HS-5 (cell line): ENCODE data around the gene UPF1.

Experiments
- DNase-seq: peaks from one replicate; pipeline ENCODE4 v3.0.0-alpha.2; 2012; ENCODE audit warnings: low read depth

Gene UPF1

GRCh38 chr19:18840288-18841267, 8.8 kb downstream of the UPF1 start:
- DNase-seq = no peak

- DNase-seq = no peak
Measured at GRCh38 chr19:18841400-18841799, 9.6 kb downstream of the UPF1 start.

DNA sequence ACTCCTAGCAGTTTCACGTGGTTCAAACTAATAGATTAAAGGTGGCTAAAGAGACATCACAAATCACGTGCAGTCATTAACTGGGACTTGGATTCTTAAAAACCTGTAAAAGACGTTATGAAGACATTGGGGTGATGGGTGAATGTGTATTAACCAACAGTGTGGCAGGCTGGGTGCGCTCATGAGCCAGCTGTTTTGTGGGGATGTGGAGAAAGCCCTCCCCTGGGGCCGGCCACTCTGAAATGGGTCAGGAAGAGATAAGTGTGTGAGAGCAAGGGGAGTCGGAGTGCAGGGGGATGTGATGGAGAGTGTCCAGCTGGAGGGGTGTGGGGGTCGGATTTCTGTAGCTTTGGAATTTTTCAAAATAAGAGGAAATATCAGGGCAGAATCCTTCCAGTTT, 10.4 kb downstream of the UPF1 start:
- no peak for DNase-seq

DNA sequence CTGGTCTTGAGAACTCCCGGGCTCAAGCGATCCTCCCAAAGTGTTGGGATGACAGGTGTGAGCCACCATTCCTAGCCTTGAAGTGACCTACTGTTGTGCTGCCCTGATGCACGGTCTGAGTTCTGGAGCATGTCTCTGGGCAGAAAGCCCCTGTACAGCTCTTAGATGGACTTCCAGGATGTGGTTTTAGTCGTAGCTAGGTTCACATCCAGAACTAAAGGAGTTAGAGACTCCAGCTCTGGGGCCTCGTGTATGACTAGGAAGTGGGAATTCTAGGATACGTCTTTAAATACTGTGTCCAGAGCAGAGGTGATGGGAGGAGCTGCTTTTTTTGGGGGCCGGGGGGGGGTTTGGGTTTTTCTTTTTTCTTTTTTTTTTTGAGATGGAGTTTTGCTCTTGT, 12.2 kb downstream of the UPF1 start:
- DNase-seq = no peak

GRCh38 chr19:18844806-18845329, 13.1 kb downstream of the UPF1 start:
- no peak for DNase-seq

DNA sequence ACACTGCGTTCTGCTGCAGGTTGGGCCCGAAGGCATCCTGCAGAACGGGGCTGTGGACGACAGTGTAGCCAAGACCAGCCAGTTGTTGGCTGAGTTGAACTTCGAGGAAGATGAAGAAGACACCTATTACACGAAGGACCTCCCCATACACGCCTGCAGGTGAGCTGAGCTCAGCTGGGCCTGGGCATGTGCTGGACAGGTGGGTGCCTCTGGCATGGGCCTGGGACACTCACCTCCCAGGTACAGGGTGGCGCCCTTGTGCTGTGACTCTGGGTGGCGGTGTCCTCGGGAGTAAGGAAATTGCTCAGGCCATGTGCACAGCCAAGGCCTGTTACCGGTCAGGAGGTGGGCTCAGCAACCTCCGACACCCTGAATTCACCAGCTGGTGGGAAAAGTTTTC, 14.2 kb downstream of the UPF1 start:
- no peak for DNase-seq

- DNase-seq = peak; percentile 32
Measured at GRCh38 chr19:18846862-18847548, 15.2 kb downstream of the UPF1 start.

GRCh38 chr19:18847549-18848463, 16.0 kb downstream of the UPF1 start:
- DNase-seq = no peak

DNA sequence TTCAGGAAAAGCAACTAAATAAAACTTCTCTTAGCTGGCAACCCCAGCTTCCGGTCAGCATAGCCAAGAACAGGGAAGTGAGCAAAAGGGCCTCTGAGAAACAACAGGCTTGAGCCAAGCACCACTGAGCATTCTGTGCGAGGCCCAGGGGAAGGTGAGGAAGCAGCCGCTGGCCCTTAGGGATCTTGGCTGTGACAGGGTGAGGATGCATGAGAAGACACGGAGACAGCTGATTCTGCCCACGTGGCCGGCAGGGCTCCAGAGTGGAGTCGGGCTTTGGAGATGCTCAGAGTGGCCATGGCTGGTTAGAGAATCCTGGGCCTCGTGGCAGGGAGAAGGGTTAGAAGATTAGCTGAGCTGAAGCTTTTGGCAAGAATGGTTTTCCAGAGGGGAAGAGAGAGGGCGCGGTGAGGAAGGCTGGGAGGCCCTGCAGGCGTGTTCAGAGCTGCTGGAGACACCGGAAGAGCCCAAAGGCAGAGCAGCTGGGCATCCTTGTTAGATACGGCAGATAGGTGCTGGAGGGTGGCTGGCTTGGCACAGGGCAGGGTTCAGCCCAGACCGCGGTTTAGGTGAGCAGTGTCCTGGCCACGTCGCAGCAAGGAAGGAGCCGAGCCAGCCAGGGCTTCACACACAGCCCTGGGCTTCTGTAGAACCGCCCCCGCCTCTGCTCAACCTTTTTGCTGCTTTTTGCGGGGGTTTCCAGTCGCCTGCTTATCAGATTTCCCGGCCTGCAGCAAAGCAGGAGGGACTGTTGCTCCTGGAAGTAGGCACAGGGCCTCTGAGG, 17.3 kb downstream of the UPF1 start:
- DNase-seq = no peak

- DNase-seq = no peak
Measured at GRCh38 chr19:18849838-18850400, 18.2 kb downstream of the UPF1 start.

- DNase-seq = no peak
Measured at GRCh38 chr19:18850471-18851375, 19.0 kb downstream of the UPF1 start.

GRCh38 chr19:18851673-18852325, 20.0 kb downstream of the UPF1 start:
- DNase-seq = no peak

DNA sequence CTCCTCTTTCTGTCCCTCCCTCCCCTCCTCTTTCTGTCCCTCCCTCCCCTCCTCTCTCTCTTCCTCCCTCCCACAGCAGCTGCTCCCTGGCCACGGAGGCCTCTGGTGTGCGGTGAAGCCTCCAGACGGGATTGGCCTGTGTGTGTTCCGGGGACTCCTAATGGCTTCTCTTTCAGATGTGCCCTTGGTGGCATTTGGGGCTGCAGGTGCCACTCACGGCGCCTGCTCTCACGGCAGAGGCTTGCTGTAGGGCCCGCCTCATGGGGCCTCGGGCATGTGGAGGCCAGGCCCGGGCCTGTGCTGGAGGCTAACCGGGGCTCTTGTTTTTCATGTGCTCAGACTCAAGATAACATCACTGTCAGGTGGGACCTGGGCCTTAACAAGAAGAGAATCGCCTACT, 20.9 kb downstream of the UPF1 start:
- no peak for DNase-seq

DNA sequence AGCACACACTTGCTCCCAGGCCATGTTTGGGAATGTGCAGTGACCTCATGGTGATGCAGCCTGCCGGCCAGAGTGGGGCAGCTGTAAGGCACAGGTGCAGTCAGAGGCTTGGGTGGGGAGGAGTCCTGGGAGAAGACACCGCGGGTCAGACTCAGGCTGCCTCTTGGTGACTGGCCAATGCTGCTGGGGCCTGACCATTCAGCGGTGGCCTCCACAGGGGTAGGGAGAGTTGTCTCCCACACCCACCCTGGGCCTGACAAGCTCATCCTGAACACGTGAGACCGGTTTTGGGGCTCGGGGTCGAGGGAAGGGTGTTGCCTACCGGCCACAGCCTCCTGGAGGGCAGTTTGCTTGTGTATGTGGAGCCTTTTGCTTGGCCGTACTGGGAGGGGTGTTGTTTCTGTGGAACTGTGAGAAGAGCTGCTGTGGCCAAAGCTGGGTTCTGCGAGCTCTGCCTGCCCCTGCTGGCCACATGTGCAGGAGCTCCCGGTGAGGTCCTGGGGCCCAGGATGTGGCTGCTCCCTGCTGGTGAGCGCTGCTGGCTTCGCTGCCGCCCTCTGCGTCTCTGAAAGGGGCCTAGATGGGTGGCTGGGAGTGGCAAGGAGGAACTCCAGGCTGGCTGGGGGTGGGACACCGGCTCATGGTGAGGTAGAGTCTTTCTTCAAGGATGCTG, 22.1 kb downstream of the UPF1 start:
- no peak for DNase-seq

- no peak for DNase-seq
Measured at GRCh38 chr19:18854982-18855381, 23.2 kb downstream of the UPF1 start.

DNA sequence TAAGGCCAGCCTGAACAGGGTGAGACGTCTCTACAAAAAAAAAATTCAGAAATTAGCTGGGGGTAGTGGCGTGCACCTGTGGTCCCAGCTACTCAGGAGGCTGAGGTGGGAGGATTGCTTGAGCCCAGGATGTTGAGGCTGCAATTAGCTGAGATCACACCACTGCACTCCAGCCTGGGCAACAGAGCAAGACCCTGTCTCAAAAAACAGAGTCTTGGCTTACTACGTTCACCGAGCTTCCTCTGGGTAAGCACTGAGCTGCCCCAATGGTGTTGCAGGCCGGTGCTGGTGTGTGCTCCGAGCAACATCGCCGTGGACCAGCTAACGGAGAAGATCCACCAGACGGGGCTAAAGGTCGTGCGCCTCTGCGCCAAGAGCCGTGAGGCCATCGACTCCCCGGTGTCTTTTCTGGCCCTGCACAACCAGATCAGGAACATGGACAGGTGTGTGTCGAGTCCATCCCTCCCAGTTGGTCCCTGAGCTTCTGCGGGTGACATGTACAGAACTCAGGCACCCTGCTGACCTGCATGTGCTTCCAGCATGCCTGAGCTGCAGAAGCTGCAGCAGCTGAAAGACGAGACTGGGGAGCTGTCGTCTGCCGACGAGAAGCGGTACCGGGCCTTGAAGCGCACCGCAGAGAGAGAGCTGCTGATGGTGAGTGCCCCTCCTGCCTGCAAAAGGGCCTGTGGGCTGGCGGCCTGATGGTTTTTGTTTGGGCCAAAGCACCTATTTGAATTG, 24.1 kb downstream of the UPF1 start:
- no peak for DNase-seq

GRCh38 chr19:18856385-18857126, 24.8 kb downstream of the UPF1 start:
- DNase-seq = no peak
